SK-N-SH (cell line): ENCODE results near the gene WNT2. TPM values are rescaled to one million over a fixed set of nuclear protein-coding genes. Genes with fewer than 3 reads are reported as not detected.
A peak's percentile ranks its signal among the peaks of the same experiment; 100 is the strongest.

ENCODE experiments used
- CTCF ChIA-PET: fragments of 300-600, 350-600 bp; formaldehyde crosslinking; extraction: SDS; loops from one replicate; lab custom pipeline; 2021; lab: Yijun Ruan, JAX
- POLR2A ChIA-PET: fragments of 350-600 bp; sonication (Branson Sonifier 250); formaldehyde crosslinking; extraction: SDS; loops from one replicate; lab custom pipeline; 2020; ENCODE audit warnings: antibody characterized with exemption, inconsistent platforms; lab: Yijun Ruan, JAX
- DNase-seq: peaks from one replicate; pipeline ENCODE4 v3.0.0; 2012
- H2AFZ ChIP-seq: fragments of 200-600 bp; sonication (generic); 2 replicates; pipeline ENCODE4 v1.8.1; 2016; ENCODE audit warnings: antibody characterized with exemption, mild to moderate bottlenecking, low read depth
- H3F3A ChIP-seq: fragments of 200-600 bp; sonication (generic); replicated peaks from 2 replicates; pipeline ENCODE3; 2016; ENCODE audit warnings: antibody characterized with exemption, mild to moderate bottlenecking; ENCODE audit not compliant: insufficient read depth
- H3K27ac ChIP-seq, 2 experiments: fragments of 200-500 bp in 1 of 2; fragments of 200-600 bp in 1 of 2; sonication (Bioruptor generic) in 1 of 2; sonication (generic), shearing (Covaris generic) in 1 of 2; 2 replicates each; pipeline versions ENCODE4 v1.5.1 to v1.6.1; 2014 to 2016; ENCODE audit warnings: low read depth in 2 of 2, inconsistent platforms in 1 of 2, low read length in 1 of 2, mild to moderate bottlenecking in 1 of 2, mixed read lengths in 1 of 2
- H3K27me3 ChIP-seq: fragments of 200-600 bp; sonication (generic), shearing (Covaris generic); 2 replicates; pipeline ENCODE4 v1.6.1; 2016; ENCODE audit warnings: mixed run types; ENCODE audit not compliant: insufficient read depth
- H3K36me3 ChIP-seq, 2 experiments: fragments of 200-500 bp in 1 of 2; fragments of 200-600 bp in 1 of 2; sonication (Bioruptor generic) in 1 of 2; sonication (generic) in 1 of 2; replicated peaks in 1 of 2; 2 replicates each; pipeline versions ENCODE3 to v1.5.1; 2014 to 2016; ENCODE audit warnings: low read length in 1 of 2, mild to moderate bottlenecking in 1 of 2; ENCODE audit not compliant: insufficient read depth in 2 of 2, control insufficient read depth in 1 of 2
- H3K4me1 ChIP-seq, 2 experiments: fragments of 200-500 bp in 1 of 2; fragments of 200-600 bp in 1 of 2; sonication (Bioruptor generic) in 1 of 2; sonication (generic), shearing (Covaris generic) in 1 of 2; 2 replicates each; pipeline versions ENCODE4 v1.5.1 to v1.6.1; 2014 to 2016; ENCODE audit warnings: low read depth in 1 of 2, low read length in 1 of 2, mixed run types in 1 of 2; ENCODE audit not compliant: insufficient read depth in 2 of 2, control insufficient read depth in 1 of 2
- H3K4me2 ChIP-seq: fragments of 200-600 bp; sonication (generic), shearing (Covaris generic); 2 replicates; pipeline ENCODE4 v1.6.1; 2017; ENCODE audit warnings: mixed run types
- H3K4me3 ChIP-seq, 2 experiments: fragments of 200-500 bp in 1 of 2; fragments of 200-600 bp in 1 of 2; sonication (Bioruptor generic) in 1 of 2; sonication (generic), shearing (Covaris generic) in 1 of 2; 2 replicates each; pipeline versions ENCODE4 v1.5.1 to v1.8.1; 2014 to 2016; ENCODE audit warnings: low read depth in 2 of 2, inconsistent platforms in 1 of 2, low read length in 1 of 2, mild to moderate bottlenecking in 1 of 2, mixed read lengths in 1 of 2, moderate library complexity in 1 of 2
- H3K79me2 ChIP-seq: fragments of 200-600 bp; sonication (generic); 2 replicates; pipeline ENCODE4 v1.8.1; 2017; ENCODE audit warnings: mild to moderate bottlenecking; ENCODE audit not compliant: insufficient read depth
- H3K9ac ChIP-seq: fragments of 200-600 bp; sonication (generic); 2 replicates; pipeline ENCODE4 v1.6.1; 2017; ENCODE audit warnings: mixed run types
- H3K9me2 ChIP-seq: fragments of 200-600 bp; sonication (generic); 2 replicates; pipeline ENCODE4 v1.6.1; 2017; ENCODE audit warnings: mixed run types
- H3K9me3 ChIP-seq: fragments of 200-600 bp; sonication (generic); 2 replicates; pipeline ENCODE4 v1.6.1; 2017; ENCODE audit warnings: mixed run types, mild to moderate bottlenecking, moderate library complexity
- H4K20me1 ChIP-seq: fragments of 200-600 bp; sonication (generic); 2 replicates; pipeline ENCODE4 v1.6.1; 2017; ENCODE audit warnings: mild to moderate bottlenecking, mixed run types; ENCODE audit not compliant: insufficient read depth
- FOSL2 ChIP-seq: IDR thresholded peaks from 2 replicates; pipeline ENCODE4 v1.4.0; 2012; ENCODE audit warnings: low read depth, mild to moderate bottlenecking, moderate library complexity, borderline replicate concordance
- FOXM1 ChIP-seq: IDR thresholded peaks from 2 replicates; pipeline ENCODE4 v1.4.0; 2012; ENCODE audit warnings: low read depth, mild to moderate bottlenecking
- IRF3 ChIP-seq: fragments of 150-350 bp; IDR thresholded peaks from 2 replicates; pipeline ENCODE4 v1.6.1; 2016; ENCODE audit warnings: mild to moderate bottlenecking, low read depth, low read length
- JUND ChIP-seq: IDR thresholded peaks from 2 replicates; pipeline ENCODE4 v1.4.0; 2012
- NFIC ChIP-seq: IDR thresholded peaks from 2 replicates; pipeline ENCODE4 v1.4.0; 2012; ENCODE audit warnings: borderline replicate concordance
- POLR2AphosphoS5 ChIP-seq: IDR thresholded peaks from 2 replicates; pipeline ENCODE4 v1.6.1; 2012; ENCODE audit warnings: low read depth, low read length
- TAF1 ChIP-seq: IDR thresholded peaks from 2 replicates; pipeline ENCODE4 v1.6.1; 2012; ENCODE audit warnings: low read depth, mild to moderate bottlenecking, low read length, moderate library complexity, borderline replicate concordance
- WGBS: methylation state at CpG from one replicate; pipeline ENCODE4 v1.1.6; 2017; ENCODE audit warnings: low lambda C conversion rate; 5-methylcytosine and 5-hydroxymethylcytosine counted together
- polyA plus RNA-seq, 3 experiments: library from polyadenylated mRNA; depleted of rRNA; stranded (reverse); fragments of >200 nt; gene quantifications; 2 replicates each; pipeline ENCODE4 v1.2.3, GENCODE V29; 2012
- TF ChIP-seq, protein P1 (sequence below): IDR thresholded peaks from 2 replicates; pipeline ENCODE4 v1.4.0; 2012; ENCODE audit warnings: low read depth, borderline replicate concordance
- TF ChIP-seq, protein P2 (sequence below): fragments of 200-600 bp; sonication (generic); IDR thresholded peaks from 2 replicates; pipeline ENCODE4 v1.6.1; 2017; ENCODE audit warnings: antibody characterized with exemption, mild to moderate bottlenecking, moderate library complexity

WNT2 gene
- polyA plus RNA-seq, 1 of the 3 experiments (the other 2 are of a cell fraction) = not detected

DNA sequence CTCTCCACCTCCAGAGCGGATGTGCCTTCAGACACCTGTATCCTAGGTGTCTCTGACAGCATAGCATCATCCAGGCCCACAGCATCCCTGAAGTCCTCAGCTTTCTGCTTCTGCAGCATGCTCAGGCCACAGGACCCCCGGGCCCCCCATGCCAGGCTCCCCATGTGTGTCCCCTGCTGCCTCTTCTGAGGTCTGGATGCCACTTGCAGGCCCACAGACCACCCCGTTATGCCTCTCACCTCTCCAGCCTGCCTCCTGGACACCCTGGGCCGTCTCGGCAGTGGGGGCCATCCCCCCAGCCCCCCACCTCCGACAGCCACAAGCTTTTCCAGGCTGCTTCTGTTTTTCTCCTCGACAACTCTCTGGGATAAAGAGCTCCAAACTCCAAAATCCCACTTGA is 84.4 kb downstream of the WNT2 start (continued):
- TF ChIP-seq, protein P1, sequence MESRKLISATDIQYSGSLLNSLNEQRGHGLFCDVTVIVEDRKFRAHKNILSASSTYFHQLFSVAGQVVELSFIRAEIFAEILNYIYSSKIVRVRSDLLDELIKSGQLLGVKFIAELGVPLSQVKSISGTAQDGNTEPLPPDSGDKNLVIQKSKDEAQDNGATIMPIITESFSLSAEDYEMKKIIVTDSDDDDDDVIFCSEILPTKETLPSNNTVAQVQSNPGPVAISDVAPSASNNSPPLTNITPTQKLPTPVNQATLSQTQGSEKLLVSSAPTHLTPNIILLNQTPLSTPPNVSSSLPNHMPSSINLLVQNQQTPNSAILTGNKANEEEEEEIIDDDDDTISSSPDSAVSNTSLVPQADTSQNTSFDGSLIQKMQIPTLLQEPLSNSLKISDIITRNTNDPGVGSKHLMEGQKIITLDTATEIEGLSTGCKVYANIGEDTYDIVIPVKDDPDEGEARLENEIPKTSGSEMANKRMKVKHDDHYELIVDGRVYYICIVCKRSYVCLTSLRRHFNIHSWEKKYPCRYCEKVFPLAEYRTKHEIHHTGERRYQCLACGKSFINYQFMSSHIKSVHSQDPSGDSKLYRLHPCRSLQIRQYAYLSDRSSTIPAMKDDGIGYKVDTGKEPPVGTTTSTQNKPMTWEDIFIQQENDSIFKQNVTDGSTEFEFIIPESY = no peak
- no peak for TF ChIP-seq FOXM1
- TF ChIP-seq, protein P2, sequence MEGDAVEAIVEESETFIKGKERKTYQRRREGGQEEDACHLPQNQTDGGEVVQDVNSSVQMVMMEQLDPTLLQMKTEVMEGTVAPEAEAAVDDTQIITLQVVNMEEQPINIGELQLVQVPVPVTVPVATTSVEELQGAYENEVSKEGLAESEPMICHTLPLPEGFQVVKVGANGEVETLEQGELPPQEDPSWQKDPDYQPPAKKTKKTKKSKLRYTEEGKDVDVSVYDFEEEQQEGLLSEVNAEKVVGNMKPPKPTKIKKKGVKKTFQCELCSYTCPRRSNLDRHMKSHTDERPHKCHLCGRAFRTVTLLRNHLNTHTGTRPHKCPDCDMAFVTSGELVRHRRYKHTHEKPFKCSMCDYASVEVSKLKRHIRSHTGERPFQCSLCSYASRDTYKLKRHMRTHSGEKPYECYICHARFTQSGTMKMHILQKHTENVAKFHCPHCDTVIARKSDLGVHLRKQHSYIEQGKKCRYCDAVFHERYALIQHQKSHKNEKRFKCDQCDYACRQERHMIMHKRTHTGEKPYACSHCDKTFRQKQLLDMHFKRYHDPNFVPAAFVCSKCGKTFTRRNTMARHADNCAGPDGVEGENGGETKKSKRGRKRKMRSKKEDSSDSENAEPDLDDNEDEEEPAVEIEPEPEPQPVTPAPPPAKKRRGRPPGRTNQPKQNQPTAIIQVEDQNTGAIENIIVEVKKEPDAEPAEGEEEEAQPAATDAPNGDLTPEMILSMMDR = no peak
- TF ChIP-seq, all 33 proteins: peak for 0

- H3K27ac ChIP-seq = no peak overlapping the region
- no peaks in the 10 kb centered on the region for H3K9me2 ChIP-seq
- ChIA-PET POLR2A (no interaction called here), CTCF (interaction anchor here (1.5 kb wide), 1 partner anchor 13 kb away, joined by 4 read pairs; no protein-coding TSS in a partner anchor)
- no peak overlapping the region for H3K4me2 ChIP-seq
- no peak overlapping the region for H3K9ac ChIP-seq
- H3K79me2 ChIP-seq = no peaks in the 10 kb centered on the region
- no peaks in the 10 kb centered on the region for H3F3A ChIP-seq
- no peak overlapping the region for H3K4me3 ChIP-seq
- H4K20me1 ChIP-seq = no peaks in the 10 kb centered on the region
- TF ChIP-seq FOSL2 (no peak), TAF1 (no peak)
- no peaks in the 10 kb centered on the region for H3K27me3 ChIP-seq
- H3K36me3 ChIP-seq = no peaks in the 10 kb centered on the region
- peaks cover 10% of the 10 kb centered on the region for H3K9me3 ChIP-seq
- no peaks in the 10 kb centered on the region for H3K4me1 ChIP-seq
- H2AFZ ChIP-seq = no peak overlapping the region; the same call in 1 of the 2 replicates
- no peak for DNase-seq
- WGBS = 48% methylated on average over 5 of the region's 5 CpGs
These were observed 85.2 kb downstream of the WNT2 start for GRCh38 chr7:117237646-117238045.

GRCh38 chr7:117231047-117231359 is 91.9 kb downstream of the WNT2 start:
- 0 out of 2 replicates have a peak overlapping the region, but pooled peaks have one; percentile 13 for H3K4me2 ChIP-seq
- no peak overlapping the region for H3K4me3 ChIP-seq
- peaks cover 0 to 2% of the 10 kb centered on the region in 2 experiments for H3K36me3 ChIP-seq
- H3K9me2 ChIP-seq = no peaks in the 10 kb centered on the region
- POLR2A ChIA-PET = no interaction called here
- H3K9me3 ChIP-seq = peaks cover 4% of the 10 kb centered on the region; the same call in 1 of the 2 replicates
- H3F3A ChIP-seq = peaks cover 5% of the 10 kb centered on the region
- no peaks in the 10 kb centered on the region for H3K27me3 ChIP-seq
- H3K4me1 ChIP-seq = peaks cover 2 to 6% of the 10 kb centered on the region in 2 experiments; a peak in 2 of 4 replicates
- CTCF ChIA-PET = interaction anchor here (0.7 to 1.5 kb wide), 3 partner anchors 18 to 243 kb away, joined by 3 to 7 read pairs (median 3); no protein-coding TSS in a partner anchor
- TF ChIP-seq TAF1 = no peak
- TF ChIP-seq NFIC = no peak
- no peak for TF ChIP-seq JUND
- TF ChIP-seq POLR2AphosphoS5 = no peak
- TF ChIP-seq IRF3 = no peak
- TF ChIP-seq, all 33 proteins: peak for 0
- DNase-seq = no peak
- H3K9ac ChIP-seq = no peak overlapping the region
- no peaks in the 10 kb centered on the region for H3K79me2 ChIP-seq
- WGBS = 92% methylated on average over 3 of the region's 3 CpGs
- peak overlapping the region; percentile 24 to 45; a peak in 2 of 4 replicates for H3K27ac ChIP-seq
- no peak overlapping the region for H2AFZ ChIP-seq
- no peaks in the 10 kb centered on the region for H4K20me1 ChIP-seq
